Measurements from ENCODE around the gene CUBN.

GRCh38 chr10:17005621-17006566, 123.7 kb downstream of the CUBN start:
- TF ChIP-seq CTCF (IDR thresholded peaks at IDR 0.05) = no peak
- no peak for TF ChIP-seq POLR2A (IDR thresholded peaks at IDR 0.05)
- no peak for TF ChIP-seq EP300 (IDR thresholded peaks at IDR 0.05)

All from tibial nerve (tissue), 4 donors.